Measurements from ENCODE around the gene CEP41. TPM values are rescaled to one million over a fixed set of nuclear protein-coding genes. Genes with fewer than 3 reads are reported as not detected.

The CEP41 gene
- total and polyA plus RNA-seq, 2 of the 13 experiments (the other 11 are each of a cell fraction or from before 2014, with no cell fraction given) = 8.7 to 9.0 TPM

DNA sequence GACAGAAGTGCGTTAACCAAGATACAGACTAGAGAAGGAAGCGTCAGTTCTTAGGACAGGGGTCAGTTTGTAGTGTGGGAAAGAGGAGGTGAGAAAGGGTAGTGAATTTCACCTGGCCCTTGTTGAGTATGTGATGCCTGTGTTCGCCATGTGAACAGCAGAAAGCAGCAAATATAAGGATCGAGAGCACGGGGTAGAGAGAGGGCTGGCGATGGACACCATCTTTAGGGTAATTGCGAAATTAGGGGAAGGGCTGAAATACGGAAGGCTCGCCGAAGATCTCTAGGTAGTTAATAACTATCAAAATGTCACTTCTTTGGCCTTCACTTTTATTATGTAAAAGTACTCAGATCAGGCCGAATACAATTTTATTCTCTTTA is 44.9 kb upstream of the CEP41 start (continued):
- TF ChIP-seq ZNF317 (CRISPR knock-in tag; IDR thresholded peaks at IDR 0.05) (no peak), EHMT2 (IDR thresholded peaks at IDR 0.05; ENCODE audit: borderline replicate concordance, low read depth, low read length) (no peak), ZNF737 (CRISPR knock-in tag; IDR thresholded peaks at IDR 0.05; ENCODE audit: borderline replicate concordance) (no peak), ZMAT3 (CRISPR knock-in tag; conservative IDR thresholded peaks at IDR 0.05) (no peak), ZNF660 (CRISPR knock-in tag; IDR thresholded peaks at IDR 0.05; ENCODE audit: borderline replicate concordance, low read depth) (no peak), ATF7 (IDR thresholded peaks at IDR 0.05) (no peak), ATF7 (CRISPR knock-in tag; IDR thresholded peaks at IDR 0.05) (no peak), IRX3 (CRISPR knock-in tag; IDR thresholded peaks at IDR 0.05; ENCODE audit: borderline replicate concordance, low read depth) (no peak), SETDB1 (CRISPR knock-in tag; IDR thresholded peaks at IDR 0.05; ENCODE audit: borderline replicate concordance) (no peak), CEBPB (IDR thresholded peaks at IDR 0.05; ENCODE audit: borderline replicate concordance, low read depth, low read length) (peak; percentile 77), REL (CRISPR knock-in tag; conservative IDR thresholded peaks at IDR 0.05) (no peak)
- TF ChIP-seq, protein P1, sequence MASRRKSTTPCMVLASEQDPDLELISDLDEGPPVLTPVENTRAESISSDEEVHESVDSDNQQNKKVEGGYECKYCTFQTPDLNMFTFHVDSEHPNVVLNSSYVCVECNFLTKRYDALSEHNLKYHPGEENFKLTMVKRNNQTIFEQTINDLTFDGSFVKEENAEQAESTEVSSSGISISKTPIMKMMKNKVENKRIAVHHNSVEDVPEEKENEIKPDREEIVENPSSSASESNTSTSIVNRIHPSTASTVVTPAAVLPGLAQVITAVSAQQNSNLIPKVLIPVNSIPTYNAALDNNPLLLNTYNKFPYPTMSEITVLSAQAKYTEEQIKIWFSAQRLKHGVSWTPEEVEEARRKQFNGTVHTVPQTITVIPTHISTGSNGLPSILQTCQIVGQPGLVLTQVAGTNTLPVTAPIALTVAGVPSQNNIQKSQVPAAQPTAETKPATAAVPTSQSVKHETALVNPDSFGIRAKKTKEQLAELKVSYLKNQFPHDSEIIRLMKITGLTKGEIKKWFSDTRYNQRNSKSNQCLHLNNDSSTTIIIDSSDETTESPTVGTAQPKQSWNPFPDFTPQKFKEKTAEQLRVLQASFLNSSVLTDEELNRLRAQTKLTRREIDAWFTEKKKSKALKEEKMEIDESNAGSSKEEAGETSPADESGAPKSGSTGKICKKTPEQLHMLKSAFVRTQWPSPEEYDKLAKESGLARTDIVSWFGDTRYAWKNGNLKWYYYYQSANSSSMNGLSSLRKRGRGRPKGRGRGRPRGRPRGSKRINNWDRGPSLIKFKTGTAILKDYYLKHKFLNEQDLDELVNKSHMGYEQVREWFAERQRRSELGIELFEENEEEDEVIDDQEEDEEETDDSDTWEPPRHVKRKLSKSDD (CRISPR knock-in tag; IDR thresholded peaks at IDR 0.05; ENCODE audit: low read depth) = no peak
- TF ChIP-seq, protein P2, sequence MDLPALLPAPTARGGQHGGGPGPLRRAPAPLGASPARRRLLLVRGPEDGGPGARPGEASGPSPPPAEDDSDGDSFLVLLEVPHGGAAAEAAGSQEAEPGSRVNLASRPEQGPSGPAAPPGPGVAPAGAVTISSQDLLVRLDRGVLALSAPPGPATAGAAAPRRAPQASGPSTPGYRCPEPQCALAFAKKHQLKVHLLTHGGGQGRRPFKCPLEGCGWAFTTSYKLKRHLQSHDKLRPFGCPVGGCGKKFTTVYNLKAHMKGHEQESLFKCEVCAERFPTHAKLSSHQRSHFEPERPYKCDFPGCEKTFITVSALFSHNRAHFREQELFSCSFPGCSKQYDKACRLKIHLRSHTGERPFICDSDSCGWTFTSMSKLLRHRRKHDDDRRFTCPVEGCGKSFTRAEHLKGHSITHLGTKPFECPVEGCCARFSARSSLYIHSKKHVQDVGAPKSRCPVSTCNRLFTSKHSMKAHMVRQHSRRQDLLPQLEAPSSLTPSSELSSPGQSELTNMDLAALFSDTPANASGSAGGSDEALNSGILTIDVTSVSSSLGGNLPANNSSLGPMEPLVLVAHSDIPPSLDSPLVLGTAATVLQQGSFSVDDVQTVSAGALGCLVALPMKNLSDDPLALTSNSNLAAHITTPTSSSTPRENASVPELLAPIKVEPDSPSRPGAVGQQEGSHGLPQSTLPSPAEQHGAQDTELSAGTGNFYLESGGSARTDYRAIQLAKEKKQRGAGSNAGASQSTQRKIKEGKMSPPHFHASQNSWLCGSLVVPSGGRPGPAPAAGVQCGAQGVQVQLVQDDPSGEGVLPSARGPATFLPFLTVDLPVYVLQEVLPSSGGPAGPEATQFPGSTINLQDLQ (CRISPR knock-in tag; IDR thresholded peaks at IDR 0.05) = no peak
- TF ChIP-seq, protein P3, sequence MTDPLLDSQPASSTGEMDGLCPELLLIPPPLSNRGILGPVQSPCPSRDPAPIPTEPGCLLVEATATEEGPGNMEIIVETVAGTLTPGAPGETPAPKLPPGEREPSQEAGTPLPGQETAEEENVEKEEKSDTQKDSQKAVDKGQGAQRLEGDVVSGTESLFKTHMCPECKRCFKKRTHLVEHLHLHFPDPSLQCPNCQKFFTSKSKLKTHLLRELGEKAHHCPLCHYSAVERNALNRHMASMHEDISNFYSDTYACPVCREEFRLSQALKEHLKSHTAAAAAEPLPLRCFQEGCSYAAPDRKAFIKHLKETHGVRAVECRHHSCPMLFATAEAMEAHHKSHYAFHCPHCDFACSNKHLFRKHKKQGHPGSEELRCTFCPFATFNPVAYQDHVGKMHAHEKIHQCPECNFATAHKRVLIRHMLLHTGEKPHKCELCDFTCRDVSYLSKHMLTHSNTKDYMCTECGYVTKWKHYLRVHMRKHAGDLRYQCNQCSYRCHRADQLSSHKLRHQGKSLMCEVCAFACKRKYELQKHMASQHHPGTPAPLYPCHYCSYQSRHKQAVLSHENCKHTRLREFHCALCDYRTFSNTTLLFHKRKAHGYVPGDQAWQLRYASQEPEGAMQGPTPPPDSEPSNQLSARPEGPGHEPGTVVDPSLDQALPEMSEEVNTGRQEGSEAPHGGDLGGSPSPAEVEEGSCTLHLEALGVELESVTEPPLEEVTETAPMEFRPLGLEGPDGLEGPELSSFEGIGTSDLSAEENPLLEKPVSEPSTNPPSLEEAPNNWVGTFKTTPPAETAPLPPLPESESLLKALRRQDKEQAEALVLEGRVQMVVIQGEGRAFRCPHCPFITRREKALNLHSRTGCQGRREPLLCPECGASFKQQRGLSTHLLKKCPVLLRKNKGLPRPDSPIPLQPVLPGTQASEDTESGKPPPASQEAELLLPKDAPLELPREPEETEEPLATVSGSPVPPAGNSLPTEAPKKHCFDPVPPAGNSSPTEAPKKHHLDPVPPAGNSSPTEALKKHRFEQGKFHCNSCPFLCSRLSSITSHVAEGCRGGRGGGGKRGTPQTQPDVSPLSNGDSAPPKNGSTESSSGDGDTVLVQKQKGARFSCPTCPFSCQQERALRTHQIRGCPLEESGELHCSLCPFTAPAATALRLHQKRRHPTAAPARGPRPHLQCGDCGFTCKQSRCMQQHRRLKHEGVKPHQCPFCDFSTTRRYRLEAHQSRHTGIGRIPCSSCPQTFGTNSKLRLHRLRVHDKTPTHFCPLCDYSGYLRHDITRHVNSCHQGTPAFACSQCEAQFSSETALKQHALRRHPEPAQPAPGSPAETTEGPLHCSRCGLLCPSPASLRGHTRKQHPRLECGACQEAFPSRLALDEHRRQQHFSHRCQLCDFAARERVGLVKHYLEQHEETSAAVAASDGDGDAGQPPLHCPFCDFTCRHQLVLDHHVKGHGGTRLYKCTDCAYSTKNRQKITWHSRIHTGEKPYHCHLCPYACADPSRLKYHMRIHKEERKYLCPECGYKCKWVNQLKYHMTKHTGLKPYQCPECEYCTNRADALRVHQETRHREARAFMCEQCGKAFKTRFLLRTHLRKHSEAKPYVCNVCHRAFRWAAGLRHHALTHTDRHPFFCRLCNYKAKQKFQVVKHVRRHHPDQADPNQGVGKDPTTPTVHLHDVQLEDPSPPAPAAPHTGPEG (CRISPR knock-in tag; IDR thresholded peaks at IDR 0.05) = 0 out of 2 replicates have a peak, but pooled peaks have one; percentile 7

Data from HepG2 (cell line).